HepG2 (cell line): ENCODE data around the gene COX18. TPM values are rescaled to one million over a fixed set of nuclear protein-coding genes. Genes with fewer than 3 reads are reported as not detected.

Experiments used
- AGO2 ChIP-seq: fragments of 200-400 bp; formaldehyde crosslinking; optimal IDR thresholded peaks from 2 replicates; pipeline ENCODE3; 2017; ENCODE audit warnings: mild to moderate bottlenecking, low read depth, low read length, moderate library complexity
- JDP2 ChIP-seq: sonication (generic); formaldehyde crosslinking; IDR thresholded peaks from 2 replicates; pipeline ENCODE4 v1.8.1; 2022; ENCODE audit warnings: missing genetic modification reagents, borderline replicate concordance
- NCOA2 ChIP-seq: sonication (generic); formaldehyde crosslinking; IDR thresholded peaks from 2 replicates; pipeline ENCODE4 v1.8.0; 2022; ENCODE audit warnings: inconsistent platforms
- NFE2L2 ChIP-seq: fragments of 150-350 bp; IDR thresholded peaks from 2 replicates; pipeline ENCODE4 v1.6.1; 2014; ENCODE audit warnings: low read length
- PHF20 ChIP-seq: sonication (generic); formaldehyde crosslinking; IDR thresholded peaks from 2 replicates; pipeline ENCODE4 v1.5.0; 2020; ENCODE audit warnings: mild to moderate bottlenecking, missing genetic modification reagents
- ZNF207 ChIP-seq: fragments of 450-650 bp; IDR thresholded peaks from 2 replicates; pipeline ENCODE4 v1.6.1; 2016; ENCODE audit warnings: antibody characterized with exemption, borderline replicate concordance
- ZNF432 ChIP-seq: sonication (generic); formaldehyde crosslinking; IDR thresholded peaks from 2 replicates; pipeline ENCODE4 v1.5.0; 2020; ENCODE audit warnings: missing genetic modification reagents, mild to moderate bottlenecking, borderline replicate concordance
- ZNF792 ChIP-seq: IDR thresholded peaks from 2 replicates; pipeline ENCODE4 v1.6.1; 2016
- polyA plus RNA-seq, 8 experiments: library from polyadenylated mRNA; depleted of rRNA in 3 of 8; stranded (reverse) in 7 of 8; unstranded in 1 of 8; fragments of >200 nt; fragmentation: Illumina TruSeq in 4 of 8; extraction: Trizol in 4 of 8; gene quantifications; 2 replicates each; pipeline versions ENCODE4 v1.2.1 to v1.2.3, GENCODE V29; 2011 to 2016; ENCODE audit warnings: low read depth in 4 of 8, missing spikeins in 1 of 8, mixed read lengths in 1 of 8; ENCODE audit not compliant: insufficient read depth in 1 of 8
- total RNA-seq, 5 experiments: library from RNA; depleted of rRNA; stranded (reverse); fragments of >200 nt; fragmentation: Illumina TruSeq; extraction: Trizol; gene quantifications; 2 replicates each; pipeline ENCODE4 v1.2.3, GENCODE V29; 2016; ENCODE audit warnings: low read depth in 1 of 5
- TF ChIP-seq, protein P1 (sequence below): IDR thresholded peaks from 2 replicates; pipeline ENCODE4 v1.6.1; 2016; ENCODE audit warnings: low read depth, missing genetic modification reagents, missing compliant biosample characterization
- TF ChIP-seq, protein P2 (sequence below): sonication (generic); formaldehyde crosslinking; IDR thresholded peaks from 2 replicates; pipeline ENCODE4 v1.5.0; 2020; ENCODE audit warnings: missing genetic modification reagents, mild to moderate bottlenecking, borderline replicate concordance
- TF ChIP-seq, protein P3 (sequence below): sonication (generic); formaldehyde crosslinking; IDR thresholded peaks from 2 replicates; pipeline ENCODE4 v1.4.0; 2020; ENCODE audit warnings: mild to moderate bottlenecking, missing genetic modification reagents, borderline replicate concordance
- TF ChIP-seq, protein P4 (sequence below): sonication (generic); formaldehyde crosslinking; IDR thresholded peaks from 2 replicates; pipeline ENCODE4 v1.8.1; 2023; ENCODE audit warnings: mild to moderate bottlenecking, inconsistent platforms, moderate library complexity, missing genetic modification reagents, borderline replicate concordance
- TF ChIP-seq, protein P5 (sequence below): sonication (generic); formaldehyde crosslinking; IDR thresholded peaks from 2 replicates; pipeline ENCODE4 v1.5.0; 2020; ENCODE audit warnings: mild to moderate bottlenecking, missing genetic modification reagents

COX18 gene
- total and polyA plus RNA-seq, 2 of the 13 experiments (the other 11 are each of a cell fraction or from before 2014, with no cell fraction given) = 8.7 to 21.3 TPM

DNA sequence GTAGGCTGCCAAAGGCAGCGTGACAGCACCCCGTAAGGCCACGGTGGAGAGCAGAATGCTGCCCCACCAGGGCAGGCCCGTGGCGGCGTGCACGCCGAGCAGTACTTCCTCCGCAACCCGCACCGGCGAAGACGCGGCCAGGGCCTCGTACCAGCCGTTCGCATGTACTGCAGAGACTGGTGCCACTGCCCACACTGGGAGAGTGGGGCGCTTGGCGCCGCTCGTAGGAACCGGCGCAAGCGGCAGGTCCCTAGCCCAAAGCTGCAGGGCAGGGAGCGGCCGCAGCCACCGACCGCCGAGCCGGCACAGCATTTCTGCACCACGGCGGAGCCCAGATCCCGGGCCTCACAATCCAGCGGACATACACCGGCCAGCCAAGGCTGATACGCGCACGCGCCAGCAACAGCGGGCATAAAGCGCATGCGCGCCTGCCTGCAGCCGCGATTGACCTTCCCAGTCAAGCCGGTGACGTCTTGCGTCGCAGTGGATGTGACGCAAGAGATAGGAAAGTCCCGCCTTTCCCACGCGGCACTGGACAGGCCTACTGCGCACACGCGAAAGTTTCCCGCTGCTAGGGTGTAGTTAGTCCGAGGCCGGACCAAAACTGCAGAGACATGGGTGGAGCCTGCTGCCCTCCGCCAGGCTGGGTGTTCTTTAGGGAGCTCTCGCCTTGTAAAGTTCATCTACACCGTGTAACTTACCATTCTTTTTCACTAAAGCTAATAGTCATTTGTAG is at the start of gene COX18 (continued):
- TF ChIP-seq, protein P1, sequence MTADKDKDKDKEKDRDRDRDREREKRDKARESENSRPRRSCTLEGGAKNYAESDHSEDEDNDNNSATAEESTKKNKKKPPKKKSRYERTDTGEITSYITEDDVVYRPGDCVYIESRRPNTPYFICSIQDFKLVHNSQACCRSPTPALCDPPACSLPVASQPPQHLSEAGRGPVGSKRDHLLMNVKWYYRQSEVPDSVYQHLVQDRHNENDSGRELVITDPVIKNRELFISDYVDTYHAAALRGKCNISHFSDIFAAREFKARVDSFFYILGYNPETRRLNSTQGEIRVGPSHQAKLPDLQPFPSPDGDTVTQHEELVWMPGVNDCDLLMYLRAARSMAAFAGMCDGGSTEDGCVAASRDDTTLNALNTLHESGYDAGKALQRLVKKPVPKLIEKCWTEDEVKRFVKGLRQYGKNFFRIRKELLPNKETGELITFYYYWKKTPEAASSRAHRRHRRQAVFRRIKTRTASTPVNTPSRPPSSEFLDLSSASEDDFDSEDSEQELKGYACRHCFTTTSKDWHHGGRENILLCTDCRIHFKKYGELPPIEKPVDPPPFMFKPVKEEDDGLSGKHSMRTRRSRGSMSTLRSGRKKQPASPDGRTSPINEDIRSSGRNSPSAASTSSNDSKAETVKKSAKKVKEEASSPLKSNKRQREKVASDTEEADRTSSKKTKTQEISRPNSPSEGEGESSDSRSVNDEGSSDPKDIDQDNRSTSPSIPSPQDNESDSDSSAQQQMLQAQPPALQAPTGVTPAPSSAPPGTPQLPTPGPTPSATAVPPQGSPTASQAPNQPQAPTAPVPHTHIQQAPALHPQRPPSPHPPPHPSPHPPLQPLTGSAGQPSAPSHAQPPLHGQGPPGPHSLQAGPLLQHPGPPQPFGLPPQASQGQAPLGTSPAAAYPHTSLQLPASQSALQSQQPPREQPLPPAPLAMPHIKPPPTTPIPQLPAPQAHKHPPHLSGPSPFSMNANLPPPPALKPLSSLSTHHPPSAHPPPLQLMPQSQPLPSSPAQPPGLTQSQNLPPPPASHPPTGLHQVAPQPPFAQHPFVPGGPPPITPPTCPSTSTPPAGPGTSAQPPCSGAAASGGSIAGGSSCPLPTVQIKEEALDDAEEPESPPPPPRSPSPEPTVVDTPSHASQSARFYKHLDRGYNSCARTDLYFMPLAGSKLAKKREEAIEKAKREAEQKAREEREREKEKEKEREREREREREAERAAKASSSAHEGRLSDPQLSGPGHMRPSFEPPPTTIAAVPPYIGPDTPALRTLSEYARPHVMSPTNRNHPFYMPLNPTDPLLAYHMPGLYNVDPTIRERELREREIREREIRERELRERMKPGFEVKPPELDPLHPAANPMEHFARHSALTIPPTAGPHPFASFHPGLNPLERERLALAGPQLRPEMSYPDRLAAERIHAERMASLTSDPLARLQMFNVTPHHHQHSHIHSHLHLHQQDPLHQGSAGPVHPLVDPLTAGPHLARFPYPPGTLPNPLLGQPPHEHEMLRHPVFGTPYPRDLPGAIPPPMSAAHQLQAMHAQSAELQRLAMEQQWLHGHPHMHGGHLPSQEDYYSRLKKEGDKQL (CRISPR knock-in tag) = no peak
- no peak for TF ChIP-seq ZNF207
- TF ChIP-seq NCOA2 (CRISPR knock-in tag) = no peak
- TF ChIP-seq, protein P2, sequence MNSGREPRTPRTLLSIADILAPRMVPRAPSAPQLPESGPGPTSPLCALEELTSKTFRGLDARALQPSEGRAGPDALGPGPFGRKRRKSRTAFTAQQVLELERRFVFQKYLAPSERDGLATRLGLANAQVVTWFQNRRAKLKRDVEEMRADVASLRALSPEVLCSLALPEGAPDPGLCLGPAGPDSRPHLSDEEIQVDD = peak; percentile 82; the same call in 1 of the 2 replicates
- peak; percentile 90 for TF ChIP-seq PHF20
- TF ChIP-seq, protein P3, sequence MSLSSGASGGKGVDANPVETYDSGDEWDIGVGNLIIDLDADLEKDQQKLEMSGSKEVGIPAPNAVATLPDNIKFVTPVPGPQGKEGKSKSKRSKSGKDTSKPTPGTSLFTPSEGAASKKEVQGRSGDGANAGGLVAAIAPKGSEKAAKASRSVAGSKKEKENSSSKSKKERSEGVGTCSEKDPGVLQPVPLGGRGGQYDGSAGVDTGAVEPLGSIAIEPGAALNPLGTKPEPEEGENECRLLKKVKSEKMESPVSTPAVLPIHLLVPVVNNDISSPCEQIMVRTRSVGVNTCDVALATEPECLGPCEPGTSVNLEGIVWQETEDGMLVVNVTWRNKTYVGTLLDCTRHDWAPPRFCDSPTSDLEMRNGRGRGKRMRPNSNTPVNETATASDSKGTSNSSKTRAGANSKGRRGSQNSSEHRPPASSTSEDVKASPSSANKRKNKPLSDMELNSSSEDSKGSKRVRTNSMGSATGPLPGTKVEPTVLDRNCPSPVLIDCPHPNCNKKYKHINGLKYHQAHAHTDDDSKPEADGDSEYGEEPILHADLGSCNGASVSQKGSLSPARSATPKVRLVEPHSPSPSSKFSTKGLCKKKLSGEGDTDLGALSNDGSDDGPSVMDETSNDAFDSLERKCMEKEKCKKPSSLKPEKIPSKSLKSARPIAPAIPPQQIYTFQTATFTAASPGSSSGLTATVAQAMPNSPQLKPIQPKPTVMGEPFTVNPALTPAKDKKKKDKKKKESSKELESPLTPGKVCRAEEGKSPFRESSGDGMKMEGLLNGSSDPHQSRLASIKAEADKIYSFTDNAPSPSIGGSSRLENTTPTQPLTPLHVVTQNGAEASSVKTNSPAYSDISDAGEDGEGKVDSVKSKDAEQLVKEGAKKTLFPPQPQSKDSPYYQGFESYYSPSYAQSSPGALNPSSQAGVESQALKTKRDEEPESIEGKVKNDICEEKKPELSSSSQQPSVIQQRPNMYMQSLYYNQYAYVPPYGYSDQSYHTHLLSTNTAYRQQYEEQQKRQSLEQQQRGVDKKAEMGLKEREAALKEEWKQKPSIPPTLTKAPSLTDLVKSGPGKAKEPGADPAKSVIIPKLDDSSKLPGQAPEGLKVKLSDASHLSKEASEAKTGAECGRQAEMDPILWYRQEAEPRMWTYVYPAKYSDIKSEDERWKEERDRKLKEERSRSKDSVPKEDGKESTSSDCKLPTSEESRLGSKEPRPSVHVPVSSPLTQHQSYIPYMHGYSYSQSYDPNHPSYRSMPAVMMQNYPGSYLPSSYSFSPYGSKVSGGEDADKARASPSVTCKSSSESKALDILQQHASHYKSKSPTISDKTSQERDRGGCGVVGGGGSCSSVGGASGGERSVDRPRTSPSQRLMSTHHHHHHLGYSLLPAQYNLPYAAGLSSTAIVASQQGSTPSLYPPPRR (CRISPR knock-in tag) = peak; percentile 36; the same call in 1 of the 2 replicates
- 0 out of 2 replicates have a peak, but pooled peaks have one; percentile 42 for TF ChIP-seq JDP2 (CRISPR knock-in tag)
- TF ChIP-seq NFE2L2 = no peak
- TF ChIP-seq, protein P4, sequence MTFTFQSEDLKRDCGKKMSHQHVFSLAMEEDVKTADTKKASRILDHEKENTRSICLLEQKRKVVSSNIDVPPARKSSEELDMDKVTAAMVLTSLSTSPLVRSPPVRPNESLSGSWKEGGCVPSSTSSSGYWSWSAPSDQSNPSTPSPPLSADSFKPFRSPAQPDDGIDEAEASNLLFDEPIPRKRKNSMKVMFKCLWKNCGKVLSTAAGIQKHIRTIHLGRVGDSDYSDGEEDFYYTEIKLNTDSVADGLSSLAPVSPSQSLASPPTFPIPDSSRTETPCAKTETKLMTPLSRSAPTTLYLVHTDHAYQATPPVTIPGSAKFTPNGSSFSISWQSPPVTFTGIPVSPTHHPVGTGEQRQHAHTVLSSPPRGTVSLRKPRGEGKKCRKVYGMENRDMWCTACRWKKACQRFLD (CRISPR knock-in tag) = peak; percentile 96
- TF ChIP-seq ZNF432 (CRISPR knock-in tag) = 0 out of 2 replicates have a peak, but pooled peaks have one; percentile 52
- TF ChIP-seq AGO2 = peak; percentile 98
- TF ChIP-seq, protein P5, sequence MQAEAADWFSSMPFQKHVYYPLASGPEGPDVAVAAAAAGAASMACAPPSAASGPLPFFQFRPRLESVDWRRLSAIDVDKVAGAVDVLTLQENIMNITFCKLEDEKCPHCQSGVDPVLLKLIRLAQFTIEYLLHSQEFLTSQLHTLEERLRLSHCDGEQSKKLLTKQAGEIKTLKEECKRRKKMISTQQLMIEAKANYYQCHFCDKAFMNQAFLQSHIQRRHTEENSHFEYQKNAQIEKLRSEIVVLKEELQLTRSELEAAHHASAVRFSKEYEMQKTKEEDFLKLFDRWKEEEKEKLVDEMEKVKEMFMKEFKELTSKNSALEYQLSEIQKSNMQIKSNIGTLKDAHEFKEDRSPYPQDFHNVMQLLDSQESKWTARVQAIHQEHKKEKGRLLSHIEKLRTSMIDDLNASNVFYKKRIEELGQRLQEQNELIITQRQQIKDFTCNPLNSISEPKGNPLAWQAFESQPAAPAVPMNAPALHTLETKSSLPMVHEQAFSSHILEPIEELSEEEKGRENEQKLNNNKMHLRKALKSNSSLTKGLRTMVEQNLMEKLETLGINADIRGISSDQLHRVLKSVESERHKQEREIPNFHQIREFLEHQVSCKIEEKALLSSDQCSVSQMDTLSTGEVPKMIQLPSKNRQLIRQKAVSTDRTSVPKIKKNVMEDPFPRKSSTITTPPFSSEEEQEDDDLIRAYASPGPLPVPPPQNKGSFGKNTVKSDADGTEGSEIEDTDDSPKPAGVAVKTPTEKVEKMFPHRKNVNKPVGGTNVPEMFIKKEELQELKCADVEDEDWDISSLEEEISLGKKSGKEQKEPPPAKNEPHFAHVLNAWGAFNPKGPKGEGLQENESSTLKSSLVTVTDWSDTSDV (CRISPR knock-in tag) = peak; percentile 96
- TF ChIP-seq ZNF792 = peak; percentile 83; the same call in 1 of the 2 replicates
